Cardiac fibroblast (primary cell): Measurements from ENCODE around the gene SLC22A15.

Experiments used
- DNase-seq, 2 donors: peaks; one replicate each; pipeline versions ENCODE4 v3.0.0 to v3.0.0-alpha.2; 2010; ENCODE audit warnings: low read depth in 2 of 2
- H3K4me3 ChIP-seq, 2 donors: replicated peaks in 1 of 2; 1 replicate in 1 of 2; 2 replicates in 1 of 2; pipeline ENCODE4 v1.5.1; 2011; ENCODE audit warnings: low read depth in 2 of 2, low read length in 2 of 2, mild to moderate bottlenecking in 2 of 2, moderate library complexity in 1 of 2
- TF ChIP-seq, protein P1 (sequence below): IDR thresholded peaks from one replicate; pipeline ENCODE4 v1.5.1; 2011; ENCODE audit warnings: low read depth, mild to moderate bottlenecking, low read length, inconsistent platforms

The SLC22A15 gene

DNA sequence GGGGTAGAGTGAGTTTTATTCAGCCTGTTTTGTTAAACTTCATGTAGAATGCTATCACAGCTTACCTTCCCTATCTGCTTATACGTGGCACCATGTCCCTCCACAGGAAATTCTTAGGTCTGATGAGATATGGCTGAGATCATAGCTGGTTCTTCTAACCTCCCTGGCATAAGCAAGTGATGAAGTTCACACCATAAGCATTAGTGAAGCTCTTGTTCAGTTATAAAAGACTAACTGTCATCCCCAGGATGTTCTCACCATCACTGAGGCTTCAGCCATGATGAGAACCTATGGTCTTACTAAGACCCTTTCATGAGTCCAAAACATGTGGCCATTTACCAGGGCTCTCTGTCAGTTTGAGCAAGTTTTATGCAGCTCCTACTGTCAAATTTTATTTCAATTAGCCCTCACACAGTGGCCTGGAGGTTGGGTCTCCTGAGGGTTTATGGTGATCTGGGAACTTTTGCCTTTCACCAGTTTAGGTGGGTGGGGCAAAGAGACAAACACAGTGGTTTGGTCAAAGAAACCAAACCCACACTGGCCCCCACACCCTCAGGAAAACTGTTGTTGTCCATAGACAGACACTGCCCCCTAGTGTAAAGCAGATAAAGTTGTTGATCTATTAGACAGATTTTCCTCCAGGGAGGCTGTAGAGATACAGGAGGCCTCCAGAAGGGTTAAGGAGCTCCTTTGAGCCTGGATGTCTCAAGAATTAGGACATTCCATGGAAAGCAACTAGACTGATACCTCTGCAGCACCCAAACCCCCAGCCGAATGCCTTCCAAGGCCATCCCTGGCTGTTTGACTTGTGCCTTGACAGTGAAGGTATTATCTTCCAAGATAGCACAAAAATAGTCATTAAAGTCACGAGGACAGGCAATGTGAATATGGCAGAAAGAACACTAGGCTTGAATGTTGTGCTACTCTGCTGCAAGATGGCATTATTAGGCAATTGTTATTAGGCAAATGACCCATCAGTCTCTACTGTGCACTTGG, 5.0 kb downstream of the SLC22A15 start:
- peak; percentile 64 for DNase-seq
- no peak overlapping the region for H3K4me3 ChIP-seq
- TF ChIP-seq, protein P1, sequence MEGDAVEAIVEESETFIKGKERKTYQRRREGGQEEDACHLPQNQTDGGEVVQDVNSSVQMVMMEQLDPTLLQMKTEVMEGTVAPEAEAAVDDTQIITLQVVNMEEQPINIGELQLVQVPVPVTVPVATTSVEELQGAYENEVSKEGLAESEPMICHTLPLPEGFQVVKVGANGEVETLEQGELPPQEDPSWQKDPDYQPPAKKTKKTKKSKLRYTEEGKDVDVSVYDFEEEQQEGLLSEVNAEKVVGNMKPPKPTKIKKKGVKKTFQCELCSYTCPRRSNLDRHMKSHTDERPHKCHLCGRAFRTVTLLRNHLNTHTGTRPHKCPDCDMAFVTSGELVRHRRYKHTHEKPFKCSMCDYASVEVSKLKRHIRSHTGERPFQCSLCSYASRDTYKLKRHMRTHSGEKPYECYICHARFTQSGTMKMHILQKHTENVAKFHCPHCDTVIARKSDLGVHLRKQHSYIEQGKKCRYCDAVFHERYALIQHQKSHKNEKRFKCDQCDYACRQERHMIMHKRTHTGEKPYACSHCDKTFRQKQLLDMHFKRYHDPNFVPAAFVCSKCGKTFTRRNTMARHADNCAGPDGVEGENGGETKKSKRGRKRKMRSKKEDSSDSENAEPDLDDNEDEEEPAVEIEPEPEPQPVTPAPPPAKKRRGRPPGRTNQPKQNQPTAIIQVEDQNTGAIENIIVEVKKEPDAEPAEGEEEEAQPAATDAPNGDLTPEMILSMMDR, result peak; percentile 67

DNA sequence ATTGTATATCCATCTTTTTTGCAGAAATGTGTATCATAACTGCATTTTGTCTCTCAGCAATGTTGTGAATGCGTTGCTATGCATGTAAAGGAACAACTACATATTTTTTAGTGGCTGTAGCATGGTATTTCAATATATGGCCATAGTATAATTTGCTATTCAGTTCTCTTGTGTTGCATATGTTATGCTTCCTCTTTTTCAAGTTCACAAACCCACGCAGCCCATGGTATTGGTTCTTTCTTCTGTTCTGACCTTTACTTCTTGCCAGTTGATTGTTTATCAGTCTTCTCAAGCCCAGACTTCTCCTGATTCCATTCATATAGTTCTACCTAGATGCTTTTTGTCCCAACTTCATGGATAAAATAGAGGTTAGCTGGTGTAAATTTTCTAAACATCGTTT, 6.1 kb downstream of the SLC22A15 start:
- no peak for DNase-seq
- TF ChIP-seq, protein P1, result no peak
- H3K4me3 ChIP-seq, result no peak overlapping the region

DNA sequence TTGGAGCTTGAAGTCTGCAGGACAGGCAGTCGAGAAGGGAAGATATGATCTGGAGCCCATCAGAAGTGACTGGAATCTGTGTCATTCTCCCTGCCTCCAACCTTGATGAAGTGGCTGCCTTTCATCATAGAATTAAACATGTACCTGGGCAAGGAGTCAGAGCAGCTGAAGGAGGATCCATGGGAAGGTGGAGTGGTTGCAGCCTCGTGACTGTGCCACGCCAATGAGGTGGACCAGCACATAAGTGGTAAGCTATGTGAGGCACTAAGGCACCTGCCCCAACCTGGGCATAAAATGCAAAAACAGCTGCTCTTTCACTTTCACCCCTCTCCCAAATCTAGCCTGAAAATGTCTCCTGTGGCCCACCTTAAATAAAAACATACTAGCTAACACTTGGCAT, 7.3 kb downstream of the SLC22A15 start:
- no peak for DNase-seq
- TF ChIP-seq, protein P1, result no peak
- H3K4me3 ChIP-seq, result no peak overlapping the region

DNA sequence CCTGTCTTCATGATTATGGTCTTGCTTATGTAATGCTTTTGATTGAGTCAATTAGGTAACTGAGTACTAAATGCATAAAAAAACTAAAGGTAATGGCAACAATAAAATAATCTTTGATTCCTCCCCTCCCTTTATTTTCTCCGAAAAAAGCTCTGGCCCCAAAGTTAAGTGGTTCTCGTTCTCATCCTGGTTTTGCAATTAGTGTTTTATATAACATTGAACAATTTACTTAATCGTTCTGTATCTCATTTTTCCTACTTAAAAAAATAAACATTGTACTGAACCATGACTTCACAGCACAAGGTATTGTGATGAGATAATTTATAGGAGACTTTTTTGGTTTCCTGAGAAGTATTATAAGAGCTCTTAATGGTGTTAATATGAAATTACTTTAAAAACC, 11.3 kb downstream of the SLC22A15 start:
- no peak overlapping the region for H3K4me3 ChIP-seq
- TF ChIP-seq, protein P1, result no peak
- no peak for DNase-seq

DNA sequence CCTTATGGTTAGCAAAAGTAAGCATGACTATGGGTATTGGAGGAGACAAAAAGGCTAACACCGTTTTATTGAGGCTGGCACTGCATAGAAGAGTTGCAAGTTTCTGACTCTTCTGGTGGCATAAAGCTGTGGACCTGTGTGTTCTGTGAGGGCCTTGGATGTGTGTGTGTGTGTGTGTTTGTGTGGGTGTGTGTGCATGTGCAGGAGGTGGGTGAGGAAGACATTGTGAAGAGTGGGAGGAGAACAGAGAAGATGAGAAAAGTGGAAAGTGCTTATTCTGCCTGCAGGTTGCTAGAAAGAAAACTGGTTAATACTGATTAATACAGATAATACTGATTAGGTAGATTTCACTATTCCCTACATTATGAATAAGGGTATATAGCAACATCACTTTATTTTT, 12.6 kb downstream of the SLC22A15 start:
- TF ChIP-seq, protein P1, result no peak
- no peak overlapping the region for H3K4me3 ChIP-seq
- DNase-seq, result no peak

DNA sequence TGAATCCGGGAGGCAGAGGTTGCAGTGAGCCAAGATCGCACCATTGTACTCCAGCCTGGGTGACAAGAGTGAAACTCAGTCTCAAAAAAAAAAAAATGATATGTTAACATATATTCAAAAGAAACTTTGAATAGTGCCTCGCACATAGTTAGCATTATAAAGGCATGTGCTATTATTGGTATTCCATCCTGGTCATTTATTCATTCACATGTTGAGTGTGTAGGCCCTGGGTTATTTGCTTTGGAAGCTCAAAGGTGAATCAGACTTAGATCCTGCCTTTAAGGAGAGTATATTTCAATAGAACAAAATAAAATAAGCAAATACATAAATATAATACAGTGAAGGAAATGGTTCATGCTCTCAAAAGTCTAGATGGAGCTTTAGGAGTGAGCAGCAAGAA, 13.4 kb downstream of the SLC22A15 start:
- H3K4me3 ChIP-seq, result no peak overlapping the region
- TF ChIP-seq, protein P1, result no peak
- DNase-seq, result no peak
